Right atrium auricular region (tissue), 2 donors: ENCODE measurements around the gene IZUMO1. TPM values are rescaled to one million over a fixed set of nuclear protein-coding genes. Genes with fewer than 3 reads are reported as not detected.
"Not testable (repeated sequence)": the region's sequence is repeated elsewhere in the genome, so short reads cannot be mapped to it uniquely, and the experiment has no call there.

Experiments
- DNase-seq: peaks from one replicate; pipeline ENCODE4 v3.0.0-alpha.2; 2019; ENCODE audit warnings: low spot score
- H3K27ac ChIP-seq, 2 donors: fragments of 200-600 bp; sonication (generic); 1 replicate in 1 of 2; 2 replicates in 1 of 2; pipeline ENCODE4 v1.5.1; 2016 to 2019
- H3K27me3 ChIP-seq, 2 donors: fragments of 200-600 bp; sonication (generic); one replicate each; pipeline versions ENCODE4 v1.5.1 to v1.6.0; 2017 to 2019
- H3K36me3 ChIP-seq: fragments of 200-600 bp; sonication (generic); one replicate; pipeline ENCODE4 v1.5.1; 2016
- H3K4me1 ChIP-seq, 2 donors: fragments of 200-600 bp; sonication (generic); one replicate each; pipeline versions ENCODE4 v1.5.1 to v1.6.0; 2017 to 2019
- H3K4me3 ChIP-seq, 2 donors: fragments of 200-600 bp; sonication (generic); 1 replicate in 1 of 2; 2 replicates in 1 of 2; pipeline ENCODE4 v1.5.1; 2017 to 2019; ENCODE audit warnings: mild to moderate bottlenecking in 1 of 2, moderate library complexity in 1 of 2
- H3K9me3 ChIP-seq, 2 donors: fragments of 200-600 bp; sonication (generic); one replicate each; pipeline ENCODE4 v1.5.1; 2019
- CTCF ChIP-seq, 2 donors: fragments of 200-600 bp; sonication (generic); IDR thresholded peaks; one replicate each; pipeline ENCODE4 v1.5.1; 2019; ENCODE audit warnings: antibody characterized with exemption in 2 of 2
- total RNA-seq, 2 donors: library from RNA; depleted of rRNA; stranded (reverse); fragments of >200 nt; gene quantifications; one replicate each; pipeline ENCODE4 v1.1.0, GENCODE V29; 2016

The IZUMO1 gene
- total RNA-seq, 2 donors from 2014 or later: not detected

GRCh38 chr19:48772503-48772953, 25.8 kb upstream of the IZUMO1 start:
- H3K27me3 ChIP-seq: no peaks in the 10 kb centered on the region
- peak overlapping the region; percentile 8 to 46 for H3K27ac ChIP-seq
- TF ChIP-seq CTCF (IDR thresholded peaks at IDR 0.05): no peak
- H3K9me3 ChIP-seq: no peaks in the 10 kb centered on the region
- no peaks in the 10 kb centered on the region for H3K36me3 ChIP-seq
- DNase-seq: peak; percentile 68
- no peak overlapping the region for H3K4me3 ChIP-seq
- peaks cover 0 to 5% of the 10 kb centered on the region in 2 donors for H3K4me1 ChIP-seq

DNA sequence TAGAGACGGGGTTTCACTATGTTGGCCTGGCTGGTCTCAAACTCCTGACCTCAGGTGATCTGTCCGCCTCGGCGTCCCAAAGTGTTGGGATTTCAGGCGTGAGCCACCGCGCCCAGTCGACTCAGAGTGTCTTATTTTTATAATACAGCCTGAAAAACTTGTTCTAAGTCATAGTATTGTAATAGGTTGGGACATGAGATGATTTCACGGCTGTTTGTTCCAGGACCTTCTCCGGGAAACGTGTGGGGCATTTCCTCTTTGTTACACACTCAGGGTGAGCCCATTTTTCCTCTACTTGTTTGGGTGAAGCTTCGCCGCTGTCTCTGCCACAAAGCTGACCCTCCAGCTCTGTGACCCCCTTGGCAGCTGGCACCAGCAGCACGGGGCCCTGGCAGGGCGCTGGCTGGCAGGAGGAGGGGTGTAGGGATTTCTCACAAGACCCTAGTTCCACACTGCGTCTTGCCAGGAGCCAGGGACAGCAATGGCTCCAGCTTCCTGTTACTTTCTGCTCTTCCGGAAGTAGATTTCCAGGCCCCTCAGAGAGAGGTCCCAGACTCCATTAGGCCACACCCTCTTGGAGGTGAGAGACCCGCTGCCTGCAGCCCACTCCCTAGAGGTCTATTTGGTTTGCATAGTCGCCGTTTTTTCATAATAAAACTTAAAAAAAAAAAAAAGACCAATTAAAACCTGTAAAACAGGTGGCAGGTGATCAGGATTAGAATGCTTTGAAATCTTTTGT, 24.2 kb upstream of the IZUMO1 start:
- Histone ChIP-seq H3K4me1 (peaks cover 0 to 5% of the 10 kb centered on the region in 2 donors), H3K27ac (no peak overlapping the region), H3K36me3 (no peaks in the 10 kb centered on the region), H3K9me3 (no peaks in the 10 kb centered on the region), H3K27me3 (no peaks in the 10 kb centered on the region), H3K4me3 (no peak overlapping the region)
- no peak for DNase-seq
- no peak for TF ChIP-seq CTCF (IDR thresholded peaks at IDR 0.05)

DNA sequence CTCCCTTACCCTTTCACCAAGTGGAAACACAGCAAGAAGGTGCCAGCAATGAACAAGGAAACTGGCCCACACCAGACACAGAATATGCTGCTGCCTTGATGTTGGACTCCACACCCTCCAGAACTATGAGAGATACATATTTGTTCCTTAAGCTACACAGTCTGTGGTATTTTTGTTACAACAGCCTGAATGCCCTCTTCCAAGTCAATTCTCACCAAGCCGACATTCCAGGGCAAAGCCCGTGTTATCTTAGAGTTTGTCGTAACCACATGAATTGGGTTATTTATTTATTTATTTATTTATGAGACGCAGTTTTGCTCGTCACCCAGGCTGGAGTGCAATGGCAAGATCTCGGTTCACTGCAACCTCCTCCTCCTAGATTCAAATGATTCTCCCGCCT, 23.6 kb upstream of the IZUMO1 start:
- no peak for TF ChIP-seq CTCF (IDR thresholded peaks at IDR 0.05)
- no peaks in the 10 kb centered on the region for H3K27me3 ChIP-seq
- H3K4me3 ChIP-seq: no peak overlapping the region
- no peaks in the 10 kb centered on the region for H3K9me3 ChIP-seq
- DNase-seq: no peak
- H3K27ac ChIP-seq: no peak overlapping the region
- H3K4me1 ChIP-seq: peaks cover 0 to 5% of the 10 kb centered on the region in 2 donors
- no peaks in the 10 kb centered on the region for H3K36me3 ChIP-seq

GRCh38 chr19:48768994-48769713, 22.4 kb upstream of the IZUMO1 start:
- no peak for TF ChIP-seq CTCF (IDR thresholded peaks at IDR 0.05)
- no peaks in the 10 kb centered on the region for H3K27me3 ChIP-seq
- DNase-seq: no peak
- H3K9me3 ChIP-seq: no peaks in the 10 kb centered on the region
- H3K27ac ChIP-seq: no peak overlapping the region
- H3K36me3 ChIP-seq: no peaks in the 10 kb centered on the region
- H3K4me3 ChIP-seq: no peak overlapping the region
- H3K4me1 ChIP-seq: peaks cover 0 to 5% of the 10 kb centered on the region in 2 donors

- not testable (repeated sequence) for H3K4me1 ChIP-seq, H3K9me3 ChIP-seq, H3K27me3 ChIP-seq, H3K4me3 ChIP-seq, H3K36me3 ChIP-seq, H3K27ac ChIP-seq, DNase-seq
Measured at GRCh38 chr19:48768171-48768753, 21.6 kb upstream of the IZUMO1 start.

GRCh38 chr19:48765816-48766215, 19.1 kb upstream of the IZUMO1 start:
- not testable (repeated sequence) for H3K4me1 ChIP-seq, DNase-seq, H3K36me3 ChIP-seq, H3K4me3 ChIP-seq, H3K9me3 ChIP-seq, H3K27me3 ChIP-seq, H3K27ac ChIP-seq
